ENCODE data around the gene ABO. TPM values are rescaled to one million over a fixed set of nuclear protein-coding genes. Genes with fewer than 3 reads are reported as not detected.

The ABO gene
- total and polyA plus RNA-seq, 7 donors, result 0.03 to 0.86 (median 0.51) TPM

DNA sequence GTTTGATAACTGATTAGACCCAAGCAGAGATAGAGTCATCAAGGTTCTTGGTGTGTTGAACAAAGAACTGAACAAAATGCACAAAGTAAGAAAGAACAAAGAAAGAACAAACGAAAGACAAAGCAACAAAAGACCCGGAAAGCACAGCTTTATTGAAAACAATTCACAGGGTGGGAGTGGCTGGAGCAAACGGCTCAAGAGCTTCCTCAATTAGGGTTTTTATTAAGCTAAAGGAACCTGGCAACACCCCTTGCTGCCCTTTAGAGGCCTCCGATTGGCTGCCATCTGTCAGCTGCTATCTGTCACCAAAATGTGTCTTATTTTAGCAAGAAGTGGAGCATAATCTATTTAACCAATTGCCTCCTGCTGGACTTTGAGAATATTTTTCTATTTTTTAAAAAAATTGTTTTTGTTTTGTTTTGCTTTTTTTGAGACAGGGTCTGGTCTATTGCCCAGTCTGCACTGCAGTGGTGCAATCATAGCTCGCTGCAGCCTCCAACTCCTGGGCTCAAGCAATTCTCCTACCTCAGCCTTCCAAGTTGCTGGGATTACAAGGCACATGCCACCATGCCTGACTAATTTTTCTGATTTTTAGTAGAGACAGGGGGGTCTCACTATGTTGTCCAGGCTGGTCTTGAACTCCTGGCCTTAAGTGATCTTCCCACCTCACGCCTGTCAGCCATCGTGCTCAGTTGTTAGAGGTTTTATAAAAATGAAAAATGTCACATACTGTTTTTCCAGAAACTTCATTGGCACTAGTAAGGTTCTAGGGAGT lies 7.7 kb upstream of the ABO start:
- ATAC-seq (no peak), DNase-seq (no peak)
- H3K4me3 ChIP-seq, result no peak overlapping the region
- H3K9me3 ChIP-seq, result no peaks in the 10 kb centered on the region
- no peaks in the 10 kb centered on the region for H3K4me1 ChIP-seq
- no peaks in the 10 kb centered on the region for H3K36me3 ChIP-seq (ENCODE audit: insufficient read depth in 1 of 2, low read depth in 1 of 2)
- H3K27ac ChIP-seq, result no peak overlapping the region
- WGBS, 3 donors, result 60 to 63% (median 61%) methylated on average over 7 of the region's 7 CpGs
- peaks cover 0 to 34% (median 1%) of the 10 kb centered on the region in 3 donors for H3K27me3 ChIP-seq (ENCODE audit: insufficient read depth in 3 of 3, low read length in 2 of 3)
- intact Hi-C loops (cut with DNase I), result no loop called here
- TF ChIP-seq, protein P1, sequence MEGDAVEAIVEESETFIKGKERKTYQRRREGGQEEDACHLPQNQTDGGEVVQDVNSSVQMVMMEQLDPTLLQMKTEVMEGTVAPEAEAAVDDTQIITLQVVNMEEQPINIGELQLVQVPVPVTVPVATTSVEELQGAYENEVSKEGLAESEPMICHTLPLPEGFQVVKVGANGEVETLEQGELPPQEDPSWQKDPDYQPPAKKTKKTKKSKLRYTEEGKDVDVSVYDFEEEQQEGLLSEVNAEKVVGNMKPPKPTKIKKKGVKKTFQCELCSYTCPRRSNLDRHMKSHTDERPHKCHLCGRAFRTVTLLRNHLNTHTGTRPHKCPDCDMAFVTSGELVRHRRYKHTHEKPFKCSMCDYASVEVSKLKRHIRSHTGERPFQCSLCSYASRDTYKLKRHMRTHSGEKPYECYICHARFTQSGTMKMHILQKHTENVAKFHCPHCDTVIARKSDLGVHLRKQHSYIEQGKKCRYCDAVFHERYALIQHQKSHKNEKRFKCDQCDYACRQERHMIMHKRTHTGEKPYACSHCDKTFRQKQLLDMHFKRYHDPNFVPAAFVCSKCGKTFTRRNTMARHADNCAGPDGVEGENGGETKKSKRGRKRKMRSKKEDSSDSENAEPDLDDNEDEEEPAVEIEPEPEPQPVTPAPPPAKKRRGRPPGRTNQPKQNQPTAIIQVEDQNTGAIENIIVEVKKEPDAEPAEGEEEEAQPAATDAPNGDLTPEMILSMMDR (IDR thresholded peaks at IDR 0.05), result no peak

DNA sequence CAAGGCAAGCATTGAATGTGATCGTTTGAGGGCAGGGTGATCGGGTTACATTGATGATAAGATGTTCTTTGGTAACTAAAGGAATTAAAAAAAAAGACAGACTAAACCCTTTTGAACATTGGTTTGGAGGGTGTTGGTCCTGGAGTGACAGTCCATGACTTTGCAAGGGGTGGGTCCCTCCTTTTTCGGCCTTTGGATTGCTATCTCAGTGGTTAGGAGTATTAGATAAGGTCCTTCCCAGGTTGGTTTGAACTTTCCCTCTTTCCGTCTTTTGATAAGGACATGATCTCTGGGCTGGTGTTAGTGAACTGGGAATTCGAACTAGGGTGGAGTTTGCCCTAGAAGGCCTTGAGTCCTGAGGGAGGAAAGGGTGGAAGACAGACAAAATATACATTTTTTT lies 5.4 kb upstream of the ABO start:
- intact Hi-C loops (cut with DNase I), result no loop called here
- H3K9me3 ChIP-seq, result no peaks in the 10 kb centered on the region
- ATAC-seq, result no peak
- no peak for DNase-seq
- H3K27me3 ChIP-seq (ENCODE audit: insufficient read depth in 3 of 3, low read length in 2 of 3), result peaks cover 3 to 54% (median 4%) of the 10 kb centered on the region in 3 donors
- no peaks in the 10 kb centered on the region for H3K4me1 ChIP-seq
- H3K27ac ChIP-seq, result no peak overlapping the region
- TF ChIP-seq, protein P1 (IDR thresholded peaks at IDR 0.05), result no peak
- H3K4me3 ChIP-seq, result no peak overlapping the region
- H3K36me3 ChIP-seq (ENCODE audit: insufficient read depth in 1 of 2, low read depth in 1 of 2), result no peaks in the 10 kb centered on the region
- WGBS, 3 donors, result 67 to 75% (median 74%) methylated on average over 5 of the region's 5 CpGs

GRCh38 chr9:133278161-133279114 lies 3.4 kb upstream of the ABO start:
- Histone ChIP-seq H3K4me3 (no peak overlapping the region), H3K27ac (no peak overlapping the region), H3K9me3 (no peaks in the 10 kb centered on the region), H3K4me1 (no peaks in the 10 kb centered on the region), H3K27me3 (ENCODE audit: insufficient read depth in 3 of 3, low read length in 2 of 3) (peaks cover 5 to 74% (median 8%) of the 10 kb centered on the region in 3 donors), H3K36me3 (ENCODE audit: insufficient read depth in 1 of 2, low read depth in 1 of 2) (no peaks in the 10 kb centered on the region)
- intact Hi-C loops (cut with DNase I), result loop anchor here in 1 of 2 donors (5.0 kb wide), 1 partner anchor 91 kb away; no protein-coding TSS in a partner anchor
- TF ChIP-seq, protein P1 (IDR thresholded peaks at IDR 0.05), result no peak
- ATAC-seq (no peak), DNase-seq (no peak)
- WGBS, 3 donors, result 78 to 80% (median 78%) methylated on average over 12 of the region's 12 CpGs

DNA sequence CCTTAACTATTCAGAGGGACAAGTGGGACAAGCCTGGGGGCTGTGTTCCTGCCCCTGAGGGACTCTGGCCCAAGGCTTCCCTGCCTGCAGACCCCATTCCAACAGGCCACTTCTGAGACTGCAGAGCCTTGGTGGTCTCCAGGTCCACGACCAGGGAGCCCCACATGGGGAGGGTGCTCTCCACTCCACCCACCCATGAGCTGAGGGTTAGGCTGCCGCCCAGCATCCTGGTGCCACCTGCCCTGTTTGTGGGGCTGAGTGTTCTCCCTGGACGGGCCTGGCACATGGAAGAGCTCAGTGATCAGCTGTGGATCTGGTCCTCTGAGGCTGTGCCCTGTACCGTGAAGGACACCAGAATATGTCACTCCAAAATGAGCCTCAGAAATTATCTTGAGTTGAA lies 2.5 kb upstream of the ABO start:
- 69 to 79% (median 70%) methylated on average over 4 of the region's 4 CpGs for WGBS, 3 donors
- ATAC-seq (no peak), DNase-seq (no peak)
- H3K36me3 ChIP-seq (ENCODE audit: insufficient read depth in 1 of 2, low read depth in 1 of 2), result no peaks in the 10 kb centered on the region
- TF ChIP-seq, protein P1 (IDR thresholded peaks at IDR 0.05), result no peak
- H3K27me3 ChIP-seq (ENCODE audit: insufficient read depth in 3 of 3, low read length in 2 of 3), result peaks cover 5 to 76% (median 11%) of the 10 kb centered on the region in 3 donors
- H3K27ac ChIP-seq, result no peak overlapping the region
- no peaks in the 10 kb centered on the region for H3K4me1 ChIP-seq
- intact Hi-C loops (cut with DNase I), result loop anchor here in 1 of 2 donors (5.0 kb wide), 1 partner anchor 90 kb away; no protein-coding TSS in a partner anchor
- no peaks in the 10 kb centered on the region for H3K9me3 ChIP-seq
- H3K4me3 ChIP-seq, result no peak overlapping the region
